PC-3 (cell line): ENCODE results near the gene DUS3L.

Source experiments
- CTCF ChIP-seq: fragments of 300-600 bp; sonication (generic); conservative IDR thresholded peaks from 2 replicates; pipeline ENCODE4 v1.5.1; 2017; ENCODE audit warnings: antibody characterized with exemption, low read depth, mild to moderate bottlenecking, low read length
- EZH2 ChIP-seq: fragments of 300-600 bp; sonication (generic); IDR thresholded peaks from one replicate; pipeline ENCODE4 v1.6.1; 2017; ENCODE audit warnings: antibody characterized with exemption, mild to moderate bottlenecking, low read length; ENCODE audit not compliant: unreplicated experiment

- TF ChIP-seq CTCF (no peak), EZH2 (no peak)
Measured at GRCh38 chr19:5792224-5792623, 1.3 kb upstream of the DUS3L start.
